GM12873 (cell line): ENCODE data around the gene NPC1L1.

ENCODE experiments used
- CTCF ChIP-seq: IDR thresholded peaks from 2 replicates; pipeline ENCODE4 v1.5.1; 2012; ENCODE audit warnings: low read depth, mild to moderate bottlenecking, moderate library complexity, low read length, control low read depth; ENCODE audit not compliant: insufficient read depth; ENCODE audit errors: missing control alignments

Gene NPC1L1

GRCh38 chr7:44563171-44563679 is 22.1 kb upstream of the NPC1L1 start:
- TF ChIP-seq CTCF = no peak

- TF ChIP-seq CTCF = no peak
Measured at GRCh38 chr7:44561962-44562621, 21.0 kb upstream of the NPC1L1 start.

- TF ChIP-seq CTCF = no peak
Measured at GRCh38 chr7:44561481-44561880, 20.4 kb upstream of the NPC1L1 start.

GRCh38 chr7:44559485-44559884 is 18.4 kb upstream of the NPC1L1 start:
- no peak for TF ChIP-seq CTCF

- no peak for TF ChIP-seq CTCF
Measured at GRCh38 chr7:44557485-44557884, 16.4 kb upstream of the NPC1L1 start.

- TF ChIP-seq CTCF = no peak
Measured at GRCh38 chr7:44555350-44555749, 14.2 kb upstream of the NPC1L1 start.

- no peak for TF ChIP-seq CTCF
Measured at GRCh38 chr7:44549457-44549856, 8.3 kb upstream of the NPC1L1 start.
